Activated naive CD8-positive, alpha-beta T cell treated with anti-CD3 and anti-CD28 coated beads for 36 hours (primary cell): Measurements from ENCODE around the gene CEACAM16. TPM values are rescaled to one million over a fixed set of nuclear protein-coding genes. Genes with fewer than 3 reads are reported as not detected.
A peak's percentile ranks its signal among the peaks of the same experiment; 100 is the strongest.

Experiments
- DNase-seq: peaks from one replicate; pipeline ENCODE4 v3.0.0; 2021
- H3K27ac Mint-ChIP-seq: one replicate; pipeline ENCODE4 v1.8.0; 2022; ENCODE audit warnings: mild to moderate bottlenecking, moderate library complexity, mixed read lengths
- H3K27me3 Mint-ChIP-seq: one replicate; pipeline ENCODE4 v1.8.0; 2022; ENCODE audit warnings: mild to moderate bottlenecking, mixed read lengths
- H3K36me3 Mint-ChIP-seq: one replicate; pipeline ENCODE4 v1.8.0; 2021; ENCODE audit warnings: mild to moderate bottlenecking, mixed read lengths
- H3K4me1 Mint-ChIP-seq: one replicate; pipeline ENCODE4 v1.8.0; 2021; ENCODE audit warnings: mixed read lengths
- H3K4me3 Mint-ChIP-seq: one replicate; pipeline ENCODE4 v1.8.0; 2022; ENCODE audit warnings: mild to moderate bottlenecking, moderate library complexity, mixed read lengths
- H3K9me3 Mint-ChIP-seq: one replicate; pipeline ENCODE4 v1.8.0; 2022; ENCODE audit warnings: mixed read lengths
- total RNA-seq, 2 experiments: library from RNA; stranded (reverse); gene quantifications; one replicate each; pipeline ENCODE4 v1.2.3, GENCODE V29; 2021

Gene CEACAM16
- total RNA-seq: not detected

GRCh38 chr19:44698492-44699201 lies at the start of gene CEACAM16:
Gene CEACAM16, plus strand, starts transcription at chr19:44699151. Its CDS starts 2,306 bp downstream, at chr19:44701457.
- Mint-ChIP-seq H3K27ac (no peak within 1 kb of the TSS), H3K27me3 (no peaks in the 10 kb centered on the region), H3K36me3 (no peaks in the 10 kb centered on the region), H3K4me1 (peaks cover 10% of the 10 kb centered on the region), H3K9me3 (no peaks in the 10 kb centered on the region), H3K4me3 (no peak within 1 kb of the TSS)
- no peak for DNase-seq

- Mint-ChIP-seq H3K9me3 (no peaks in the 10 kb centered on the region), H3K36me3 (peaks cover 17% of the 10 kb centered on the region), H3K4me1 (peaks cover 10% of the 10 kb centered on the region), H3K27ac (no peak overlapping the region), H3K27me3 (peaks cover 10% of the 10 kb centered on the region), H3K4me3 (no peak overlapping the region)
- no peak for DNase-seq
Measured at GRCh38 chr19:44649578-44650145, 49.3 kb upstream of the CEACAM16 start.

- Mint-ChIP-seq H3K9me3 (no peaks in the 10 kb centered on the region), H3K4me1 (peaks cover 11% of the 10 kb centered on the region), H3K4me3 (no peak overlapping the region), H3K27me3 (no peaks in the 10 kb centered on the region), H3K27ac (no peak overlapping the region), H3K36me3 (peaks cover 34% of the 10 kb centered on the region)
- no peak for DNase-seq
Measured at GRCh38 chr19:44653343-44653742, 45.6 kb upstream of the CEACAM16 start.

GRCh38 chr19:44653977-44654774 lies 44.8 kb upstream of the CEACAM16 start:
- Mint-ChIP-seq H3K4me3 (no peak overlapping the region), H3K27ac (no peak overlapping the region), H3K9me3 (no peaks in the 10 kb centered on the region), H3K36me3 (peaks cover 34% of the 10 kb centered on the region), H3K4me1 (peaks cover 7% of the 10 kb centered on the region), H3K27me3 (no peaks in the 10 kb centered on the region)
- DNase-seq: peak; percentile 77

- H3K4me1 Mint-ChIP-seq: peaks cover 7% of the 10 kb centered on the region
- H3K9me3 Mint-ChIP-seq: no peaks in the 10 kb centered on the region
- H3K4me3 Mint-ChIP-seq: no peak overlapping the region
- H3K27me3 Mint-ChIP-seq: no peaks in the 10 kb centered on the region
- H3K27ac Mint-ChIP-seq: no peak overlapping the region
- H3K36me3 Mint-ChIP-seq: peaks cover 24% of the 10 kb centered on the region
- peak; percentile 72 for DNase-seq
Measured at GRCh38 chr19:44657211-44657921, 41.6 kb upstream of the CEACAM16 start.

- Mint-ChIP-seq H3K4me3 (no peak overlapping the region), H3K27me3 (no peaks in the 10 kb centered on the region), H3K36me3 (peaks cover 24% of the 10 kb centered on the region), H3K4me1 (peaks cover 7% of the 10 kb centered on the region), H3K27ac (no peak overlapping the region), H3K9me3 (no peaks in the 10 kb centered on the region)
- no peak for DNase-seq
Measured at GRCh38 chr19:44658069-44658733, 40.8 kb upstream of the CEACAM16 start.

- H3K27ac Mint-ChIP-seq: no peak overlapping the region
- peaks cover 18% of the 10 kb centered on the region for H3K36me3 Mint-ChIP-seq
- H3K4me1 Mint-ChIP-seq: peaks cover 5% of the 10 kb centered on the region
- H3K4me3 Mint-ChIP-seq: no peak overlapping the region
- H3K9me3 Mint-ChIP-seq: no peaks in the 10 kb centered on the region
- no peaks in the 10 kb centered on the region for H3K27me3 Mint-ChIP-seq
- no peak for DNase-seq
Measured at GRCh38 chr19:44660081-44660480, 38.9 kb upstream of the CEACAM16 start.

- no peak for DNase-seq
- no peak overlapping the region for H3K27ac Mint-ChIP-seq
- peaks cover 5% of the 10 kb centered on the region for H3K4me1 Mint-ChIP-seq
- H3K27me3 Mint-ChIP-seq: no peaks in the 10 kb centered on the region
- no peak overlapping the region for H3K4me3 Mint-ChIP-seq
- H3K9me3 Mint-ChIP-seq: no peaks in the 10 kb centered on the region
- peaks cover 13% of the 10 kb centered on the region for H3K36me3 Mint-ChIP-seq
Measured at GRCh38 chr19:44661205-44661604, 37.7 kb upstream of the CEACAM16 start.

- Mint-ChIP-seq H3K9me3 (no peaks in the 10 kb centered on the region), H3K36me3 (peaks cover 10% of the 10 kb centered on the region), H3K27me3 (no peaks in the 10 kb centered on the region), H3K4me1 (peaks cover 5% of the 10 kb centered on the region), H3K27ac (no peak overlapping the region), H3K4me3 (no peak overlapping the region)
- no peak for DNase-seq
Measured at GRCh38 chr19:44661904-44662303, 37.0 kb upstream of the CEACAM16 start.

GRCh38 chr19:44662691-44663385 lies 36.1 kb upstream of the CEACAM16 start:
- no peak overlapping the region for H3K4me3 Mint-ChIP-seq
- no peak overlapping the region for H3K27ac Mint-ChIP-seq

GRCh38 chr19:44663996-44664395 lies 35.0 kb upstream of the CEACAM16 start:
- H3K27ac Mint-ChIP-seq: no peak overlapping the region
- no peaks in the 10 kb centered on the region for H3K36me3 Mint-ChIP-seq
- no peaks in the 10 kb centered on the region for H3K4me1 Mint-ChIP-seq
- DNase-seq: no peak
- H3K9me3 Mint-ChIP-seq: no peaks in the 10 kb centered on the region
- no peak overlapping the region for H3K4me3 Mint-ChIP-seq
- H3K27me3 Mint-ChIP-seq: no peaks in the 10 kb centered on the region

More at GRCh38 chr19:44662691-44663385, 36.1 kb upstream of the CEACAM16 start:
- Mint-ChIP-seq H3K9me3 (no peaks in the 10 kb centered on the region), H3K36me3 (peaks cover 4% of the 10 kb centered on the region), H3K27me3 (no peaks in the 10 kb centered on the region), H3K4me1 (no peaks in the 10 kb centered on the region)
- DNase-seq: no peak

GRCh38 chr19:44664976-44665375 lies 34.0 kb upstream of the CEACAM16 start:
- no peaks in the 10 kb centered on the region for H3K27me3 Mint-ChIP-seq
- H3K9me3 Mint-ChIP-seq: no peaks in the 10 kb centered on the region
- no peak for DNase-seq
- no peak overlapping the region for H3K4me3 Mint-ChIP-seq
- no peaks in the 10 kb centered on the region for H3K36me3 Mint-ChIP-seq
- H3K27ac Mint-ChIP-seq: no peak overlapping the region
- no peaks in the 10 kb centered on the region for H3K4me1 Mint-ChIP-seq

GRCh38 chr19:44666852-44667556 lies 31.9 kb upstream of the CEACAM16 start:
- Mint-ChIP-seq H3K27me3 (no peaks in the 10 kb centered on the region), H3K27ac (no peak overlapping the region), H3K9me3 (no peaks in the 10 kb centered on the region), H3K36me3 (no peaks in the 10 kb centered on the region), H3K4me3 (no peak overlapping the region), H3K4me1 (no peaks in the 10 kb centered on the region)
- no peak for DNase-seq
